HG03097 (cell line): ENCODE measurements around the gene IKZF3.
"Not testable (repeated sequence)": the region's sequence is repeated elsewhere in the genome, so short reads cannot be mapped to it uniquely, and the experiment has no call there.

ENCODE experiments used
- ATAC-seq: cut with Tn5 transposase; IDR thresholded peaks from one replicate; pipeline ENCODE4 v1.9.1; 2021; ENCODE audit not compliant: unreplicated experiment, low FRiP score

IKZF3 gene

DNA sequence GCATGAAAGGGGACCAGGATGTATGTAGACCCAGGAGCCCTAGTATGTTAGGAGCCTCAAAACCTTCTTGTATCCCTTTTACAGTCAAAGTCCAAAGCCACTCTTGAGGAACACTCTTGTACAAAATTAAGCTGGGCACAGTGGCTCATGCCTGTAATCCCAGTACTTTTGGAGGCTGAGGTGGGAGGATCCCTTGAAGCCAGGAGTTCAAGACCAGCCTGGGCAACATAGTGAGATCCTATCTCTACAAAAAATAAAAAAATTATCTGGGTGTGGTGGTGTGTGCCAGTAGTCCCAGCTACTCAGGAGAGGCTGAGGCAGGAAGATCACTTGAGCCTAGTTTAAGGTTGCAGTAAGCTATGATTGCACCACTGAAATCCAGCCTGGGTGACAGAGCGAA, 138.2 kb downstream of the IKZF3 start:
- not testable (repeated sequence) for ATAC-seq

DNA sequence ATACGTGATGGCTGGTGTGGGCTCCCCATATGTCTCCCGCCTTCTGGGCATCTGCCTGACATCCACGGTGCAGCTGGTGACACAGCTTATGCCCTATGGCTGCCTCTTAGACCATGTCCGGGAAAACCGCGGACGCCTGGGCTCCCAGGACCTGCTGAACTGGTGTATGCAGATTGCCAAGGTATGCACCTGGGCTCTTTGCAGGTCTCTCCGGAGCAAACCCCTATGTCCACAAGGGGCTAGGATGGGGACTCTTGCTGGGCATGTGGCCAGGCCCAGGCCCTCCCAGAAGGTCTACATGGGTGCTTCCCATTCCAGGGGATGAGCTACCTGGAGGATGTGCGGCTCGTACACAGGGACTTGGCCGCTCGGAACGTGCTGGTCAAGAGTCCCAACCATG, 139.4 kb downstream of the IKZF3 start:
- no peak for ATAC-seq

DNA sequence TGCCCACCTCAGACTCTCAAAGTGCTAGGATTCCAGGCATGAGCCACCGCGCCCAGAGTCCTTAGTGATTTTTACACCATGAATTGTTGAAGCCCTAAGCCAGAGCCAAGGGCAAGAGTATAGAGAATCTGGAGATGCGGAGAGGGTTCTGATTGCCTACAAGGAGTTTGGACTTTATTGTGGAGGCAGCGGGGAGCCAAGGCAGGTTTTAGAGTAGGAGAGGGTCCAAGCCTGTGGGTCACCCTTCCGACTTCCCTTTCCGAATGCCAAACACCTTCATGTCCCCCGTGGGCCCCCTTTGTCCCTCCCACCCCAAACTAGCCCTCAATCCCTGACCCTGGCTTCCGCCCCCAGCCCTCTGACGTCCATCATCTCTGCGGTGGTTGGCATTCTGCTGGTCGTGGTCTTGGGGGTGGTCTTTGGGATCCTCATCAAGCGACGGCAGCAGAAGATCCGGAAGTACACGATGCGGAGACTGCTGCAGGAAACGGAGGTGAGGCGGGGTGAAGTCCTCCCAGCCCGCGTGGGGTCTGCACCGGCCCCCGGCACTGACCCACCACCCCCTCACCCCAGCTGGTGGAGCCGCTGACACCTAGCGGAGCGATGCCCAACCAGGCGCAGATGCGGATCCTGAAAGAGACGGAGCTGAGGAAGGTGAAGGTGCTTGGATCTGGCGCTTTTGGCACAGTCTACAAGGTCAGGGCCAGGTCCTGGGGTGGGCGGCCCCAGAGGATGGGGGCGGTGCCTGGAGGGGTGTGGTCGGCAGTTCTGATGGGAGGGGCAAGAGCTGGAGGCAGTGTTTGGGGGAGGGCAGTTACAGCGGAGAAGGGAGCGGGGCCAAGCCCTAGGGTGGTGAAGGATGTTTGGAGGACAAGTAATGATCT, 140.9 kb downstream of the IKZF3 start:
- no peak for ATAC-seq

DNA sequence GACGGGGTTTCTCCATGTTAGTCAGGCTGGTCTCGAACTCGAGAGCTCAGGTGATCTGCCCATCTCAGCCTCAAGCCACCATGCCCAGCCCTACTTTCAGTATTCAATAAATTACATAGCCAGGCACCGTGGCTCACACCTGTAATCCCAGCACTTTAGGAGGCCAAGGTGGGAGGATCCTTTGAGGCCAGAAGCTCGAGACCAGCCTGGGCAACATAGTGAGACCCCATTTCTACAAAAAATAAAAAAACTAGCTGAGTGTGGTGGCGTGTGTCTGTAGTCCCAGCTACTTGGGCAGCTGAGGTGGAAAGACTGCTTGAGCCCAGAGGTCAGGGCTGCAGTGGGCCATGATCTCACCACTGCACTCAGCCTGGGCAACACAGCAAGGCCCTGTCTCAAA, 142.0 kb downstream of the IKZF3 start:
- no peak for ATAC-seq

DNA sequence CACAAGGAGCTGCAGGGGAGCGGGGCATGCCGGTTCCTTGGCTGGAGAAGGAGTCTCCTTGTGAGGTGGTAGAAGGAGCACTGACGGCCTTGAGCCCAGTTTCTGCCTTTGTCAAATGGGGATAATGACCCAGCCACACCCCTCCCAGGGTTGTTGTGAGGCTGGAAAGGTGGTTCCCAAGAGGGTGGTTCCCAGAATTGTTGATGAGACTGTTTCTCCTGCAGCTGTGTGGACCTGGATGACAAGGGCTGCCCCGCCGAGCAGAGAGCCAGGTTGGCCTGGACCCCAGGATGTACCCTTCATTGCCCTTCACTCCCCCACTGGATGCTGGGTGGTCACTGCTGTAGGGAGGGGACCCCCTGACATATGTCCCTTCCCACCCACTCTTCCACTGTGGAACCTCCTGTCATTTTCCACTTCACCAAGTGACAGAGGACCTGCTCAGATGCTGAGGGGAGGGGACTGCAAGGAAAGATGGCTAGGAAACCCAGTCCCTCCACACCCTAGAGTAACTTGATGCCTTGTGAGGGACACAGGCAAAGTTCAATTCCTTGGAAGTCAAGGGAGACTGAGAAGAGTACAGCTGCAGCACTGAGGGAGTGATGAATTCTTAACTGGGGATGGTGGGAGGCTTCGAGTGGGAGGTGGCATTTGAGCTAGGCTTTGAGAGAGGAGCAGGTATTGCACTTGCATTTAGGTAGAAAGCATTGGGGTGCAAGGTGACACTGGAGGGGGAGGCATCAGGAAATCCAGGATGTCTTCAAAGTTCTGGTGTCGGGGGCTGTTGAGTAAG, 144.4 kb downstream of the IKZF3 start:
- no peak for ATAC-seq

DNA sequence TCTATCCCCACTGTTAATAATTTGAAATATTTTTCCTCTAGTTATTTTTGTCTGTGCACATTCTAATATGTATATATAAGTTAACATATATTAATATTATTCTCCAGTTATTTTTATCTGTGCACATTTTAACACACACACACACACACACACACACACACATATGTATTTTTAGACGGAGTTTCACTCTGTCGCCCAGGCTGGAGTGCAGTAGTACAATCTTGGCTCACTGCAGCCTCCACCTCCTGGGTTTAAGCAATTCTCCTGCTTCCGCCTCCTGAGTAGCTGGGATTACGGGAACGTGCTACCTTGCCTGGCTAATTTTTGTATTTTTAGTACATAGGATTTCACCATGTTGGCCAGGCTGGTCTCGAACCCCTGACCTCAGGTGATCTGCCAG, 146.5 kb downstream of the IKZF3 start:
- no peak for ATAC-seq

DNA sequence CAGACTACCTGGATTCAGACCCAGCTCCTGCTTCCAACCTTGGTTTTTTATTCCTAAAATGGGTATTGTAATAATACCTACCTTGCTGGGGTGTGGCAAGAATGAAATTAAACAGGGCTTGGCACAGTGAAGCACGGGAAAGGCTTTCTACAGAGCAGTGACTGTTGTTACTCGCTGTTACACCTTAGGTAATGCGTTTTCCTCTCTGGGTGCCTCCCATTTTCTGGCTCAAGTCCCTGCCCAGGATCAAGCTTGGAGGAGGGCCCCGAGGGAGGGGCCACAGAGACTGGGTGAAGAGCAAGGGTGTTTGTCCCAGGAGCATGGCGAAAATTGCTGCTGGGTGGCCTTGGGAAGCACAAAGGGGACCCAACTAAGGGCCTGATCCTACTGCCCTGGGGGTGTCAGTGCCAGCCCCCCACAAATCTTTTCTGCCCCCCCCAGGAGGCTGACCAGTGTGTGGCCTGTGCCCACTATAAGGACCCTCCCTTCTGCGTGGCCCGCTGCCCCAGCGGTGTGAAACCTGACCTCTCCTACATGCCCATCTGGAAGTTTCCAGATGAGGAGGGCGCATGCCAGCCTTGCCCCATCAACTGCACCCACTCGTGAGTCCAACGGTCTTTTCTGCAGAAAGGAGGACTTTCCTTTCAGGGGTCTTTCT, 147.1 kb downstream of the IKZF3 start:
- ATAC-seq: no peak

DNA sequence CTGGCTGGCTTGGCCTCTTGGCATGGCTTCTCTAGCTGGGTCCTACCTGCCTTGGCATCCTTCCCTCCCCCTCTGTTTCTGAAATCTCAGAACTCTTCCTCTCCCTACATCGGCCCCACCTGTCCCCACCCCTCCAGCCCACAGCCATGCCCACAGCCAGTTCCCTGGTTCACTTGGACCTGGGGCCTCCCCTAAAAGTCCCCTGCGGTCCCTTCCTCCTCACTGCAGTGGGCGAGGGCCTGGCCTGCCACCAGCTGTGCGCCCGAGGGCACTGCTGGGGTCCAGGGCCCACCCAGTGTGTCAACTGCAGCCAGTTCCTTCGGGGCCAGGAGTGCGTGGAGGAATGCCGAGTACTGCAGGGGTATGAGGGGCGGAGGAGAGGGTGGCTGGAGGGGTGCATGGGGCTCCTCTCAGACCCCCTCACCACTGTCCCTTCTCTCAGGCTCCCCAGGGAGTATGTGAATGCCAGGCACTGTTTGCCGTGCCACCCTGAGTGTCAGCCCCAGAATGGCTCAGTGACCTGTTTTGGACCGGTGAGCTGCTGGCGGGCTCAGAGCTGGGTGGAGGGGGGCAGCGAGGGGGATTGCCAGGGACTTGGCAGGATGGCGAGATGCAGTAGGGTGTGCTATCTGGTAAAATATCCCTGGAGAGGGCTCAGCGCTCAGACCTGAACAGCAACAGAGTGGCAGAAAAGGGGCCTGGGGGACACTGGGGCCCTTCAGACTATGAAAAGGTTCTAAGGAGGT, 147.9 kb downstream of the IKZF3 start:
- ATAC-seq: no peak

DNA sequence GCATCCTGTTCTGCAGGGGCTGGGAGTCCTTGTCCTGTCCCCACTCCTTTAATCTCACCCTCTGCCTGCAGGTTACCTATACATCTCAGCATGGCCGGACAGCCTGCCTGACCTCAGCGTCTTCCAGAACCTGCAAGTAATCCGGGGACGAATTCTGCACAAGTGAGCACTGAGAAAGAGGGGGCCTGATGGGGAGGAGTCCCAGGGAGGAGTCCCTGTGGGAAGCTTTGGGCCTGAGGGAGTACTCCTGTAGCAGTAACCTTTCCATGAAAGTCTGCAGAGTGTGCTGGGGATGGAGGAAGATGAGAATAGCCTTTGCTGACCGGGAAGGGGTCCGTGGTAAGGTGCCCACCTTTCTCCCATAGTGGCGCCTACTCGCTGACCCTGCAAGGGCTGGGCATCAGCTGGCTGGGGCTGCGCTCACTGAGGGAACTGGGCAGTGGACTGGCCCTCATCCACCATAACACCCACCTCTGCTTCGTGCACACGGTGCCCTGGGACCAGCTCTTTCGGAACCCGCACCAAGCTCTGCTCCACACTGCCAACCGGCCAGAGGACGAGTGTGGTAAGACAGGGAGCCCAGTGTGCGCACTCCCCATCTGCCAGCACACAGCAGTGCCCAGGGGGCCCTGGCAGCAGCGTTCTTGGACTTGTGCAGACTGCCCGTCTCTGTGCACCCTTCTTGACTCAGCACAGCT, 148.6 kb downstream of the IKZF3 start:
- ATAC-seq: no peak

DNA sequence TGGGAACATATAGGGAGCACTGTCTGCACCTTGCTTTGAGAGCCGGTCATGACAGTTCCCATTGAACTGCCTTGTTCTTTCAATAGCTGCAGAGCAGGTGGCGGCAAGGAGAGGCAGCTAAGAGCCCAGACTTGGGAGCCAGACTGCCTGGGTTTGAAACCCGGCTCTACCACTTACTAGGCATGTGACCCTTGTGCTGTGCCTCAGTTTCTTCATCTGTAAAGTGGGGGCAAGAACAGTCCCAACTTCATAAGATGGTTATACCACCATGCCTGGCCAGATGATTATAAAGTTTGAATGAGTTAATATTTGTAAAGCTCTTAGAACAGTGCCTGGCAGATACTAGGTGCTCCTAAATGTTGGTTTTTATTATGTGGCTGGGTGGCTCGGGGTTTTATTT, 149.9 kb downstream of the IKZF3 start:
- ATAC-seq: no peak

DNA sequence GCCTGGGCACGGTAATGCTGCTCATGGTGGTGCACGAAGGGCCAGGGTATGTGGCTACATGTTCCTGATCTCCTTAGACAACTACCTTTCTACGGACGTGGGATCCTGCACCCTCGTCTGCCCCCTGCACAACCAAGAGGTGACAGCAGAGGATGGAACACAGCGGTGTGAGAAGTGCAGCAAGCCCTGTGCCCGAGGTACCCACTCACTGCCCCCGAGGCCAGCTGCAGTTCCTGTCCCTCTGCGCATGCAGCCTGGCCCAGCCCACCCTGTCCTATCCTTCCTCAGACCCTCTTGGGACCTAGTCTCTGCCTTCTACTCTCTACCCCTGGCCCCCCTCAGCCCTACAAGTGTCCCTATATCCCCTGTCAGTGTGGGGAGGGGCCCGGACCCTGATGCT, 152.3 kb downstream of the IKZF3 start:
- no peak for ATAC-seq

DNA sequence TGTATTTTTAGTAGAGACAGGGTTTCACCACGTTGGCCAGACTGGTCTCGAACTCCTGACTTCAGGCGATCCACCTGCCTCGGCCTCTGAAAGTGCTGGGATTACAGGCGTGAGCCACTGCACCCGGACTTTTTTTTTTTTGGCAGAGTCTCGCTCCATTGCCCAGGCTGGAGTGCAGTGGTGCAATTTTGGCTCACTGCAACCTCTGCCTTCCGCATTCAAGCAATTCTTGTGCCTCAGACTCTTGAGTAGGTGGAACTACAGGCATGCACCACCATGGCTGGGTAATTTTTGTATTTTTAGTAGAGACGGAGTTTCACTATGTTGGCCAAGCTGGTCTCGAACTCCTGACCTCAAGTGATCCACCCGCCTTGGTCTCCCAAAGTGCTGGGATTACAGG, 153.0 kb downstream of the IKZF3 start:
- not testable (repeated sequence) for ATAC-seq

DNA sequence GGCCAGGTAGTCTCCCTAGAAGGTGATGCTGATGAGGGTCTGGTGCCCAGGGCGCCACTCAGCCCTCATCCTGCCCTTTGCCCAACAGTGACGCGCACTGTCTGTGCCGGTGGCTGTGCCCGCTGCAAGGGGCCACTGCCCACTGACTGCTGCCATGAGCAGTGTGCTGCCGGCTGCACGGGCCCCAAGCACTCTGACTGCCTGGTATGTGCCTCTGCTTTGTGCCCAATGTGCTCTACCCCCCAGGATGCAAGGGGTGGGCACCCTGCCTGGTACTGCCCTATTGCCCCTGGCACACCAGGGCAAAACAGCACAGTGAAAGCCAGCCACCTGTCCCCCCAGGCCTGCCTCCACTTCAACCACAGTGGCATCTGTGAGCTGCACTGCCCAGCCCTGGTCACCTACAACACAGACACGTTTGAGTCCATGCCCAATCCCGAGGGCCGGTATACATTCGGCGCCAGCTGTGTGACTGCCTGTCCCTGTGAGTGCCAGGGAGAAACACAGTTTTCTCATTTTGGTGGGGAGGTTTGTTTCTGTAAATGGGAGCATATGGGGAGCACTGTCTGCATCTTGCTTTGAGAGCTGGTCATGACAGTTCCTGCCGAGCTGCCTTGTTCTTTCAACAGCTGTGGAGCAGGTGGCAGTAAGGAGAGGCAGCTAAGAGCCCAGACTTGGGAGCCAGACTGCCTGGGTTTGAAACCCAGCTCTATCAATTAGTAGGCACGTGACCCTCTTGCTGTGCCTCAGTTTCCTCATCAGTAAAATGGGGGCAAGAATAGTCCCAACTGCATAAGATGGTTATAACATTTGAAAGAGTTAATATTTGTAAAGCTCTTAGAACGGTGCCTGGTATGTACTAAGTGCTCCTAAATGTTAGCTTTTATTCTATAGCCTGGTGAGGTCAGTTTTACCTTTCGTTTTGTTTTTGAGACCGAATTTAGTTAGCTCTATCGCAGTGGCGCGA, 153.8 kb downstream of the IKZF3 start:
- ATAC-seq: no peak

DNA sequence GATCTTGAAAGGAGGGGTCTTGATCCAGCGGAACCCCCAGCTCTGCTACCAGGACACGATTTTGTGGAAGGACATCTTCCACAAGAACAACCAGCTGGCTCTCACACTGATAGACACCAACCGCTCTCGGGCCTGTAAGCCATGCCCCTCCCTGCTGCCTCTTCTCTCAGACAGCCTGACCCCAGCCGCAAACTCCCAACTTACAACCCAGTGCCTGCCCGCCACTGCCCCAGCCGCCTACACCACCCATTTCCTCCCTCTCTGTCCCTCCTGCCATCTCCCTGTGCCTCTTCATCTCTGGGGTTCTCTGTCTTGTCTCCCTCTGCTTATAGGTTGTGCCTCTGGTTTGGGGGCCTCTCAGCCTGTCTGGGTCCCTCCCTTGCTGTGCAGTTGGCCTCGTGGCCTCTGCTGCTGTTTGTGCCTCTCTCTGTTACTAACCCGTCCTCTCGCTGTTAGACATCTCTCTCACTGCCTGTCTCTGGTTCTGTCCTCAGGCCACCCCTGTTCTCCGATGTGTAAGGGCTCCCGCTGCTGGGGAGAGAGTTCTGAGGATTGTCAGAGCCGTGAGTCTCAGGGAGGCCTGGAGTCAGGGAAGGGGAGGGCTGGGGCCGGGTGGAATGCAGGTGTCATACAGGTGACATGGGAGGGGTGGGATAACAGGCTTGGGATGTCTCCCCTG, 154.7 kb downstream of the IKZF3 start:
- no peak for ATAC-seq
